Fibroblast of lung (primary cell): ENCODE results near the gene OSCAR.

Source experiments
- EZH2 ChIP-seq: IDR thresholded peaks from 2 replicates; pipeline ENCODE4 v1.5.1; 2012; ENCODE audit warnings: low read length, control low read depth, mild to moderate bottlenecking; ENCODE audit errors: missing control alignments
- TF ChIP-seq, protein P1 (sequence below), 2 donors: IDR thresholded peaks in 1 of 2; conservative IDR thresholded peaks in 1 of 2; 1 replicate in 1 of 2; 2 replicates in 1 of 2; pipeline ENCODE4 v1.5.1; 2011 to 2012; ENCODE audit warnings: low read length in 2 of 2, control low read depth in 1 of 2, inconsistent platforms in 1 of 2, low read depth in 1 of 2, mild to moderate bottlenecking in 1 of 2

GRCh38 chr19:54128441-54128725 lies 27.8 kb upstream of the OSCAR start:
- TF ChIP-seq, protein P1, sequence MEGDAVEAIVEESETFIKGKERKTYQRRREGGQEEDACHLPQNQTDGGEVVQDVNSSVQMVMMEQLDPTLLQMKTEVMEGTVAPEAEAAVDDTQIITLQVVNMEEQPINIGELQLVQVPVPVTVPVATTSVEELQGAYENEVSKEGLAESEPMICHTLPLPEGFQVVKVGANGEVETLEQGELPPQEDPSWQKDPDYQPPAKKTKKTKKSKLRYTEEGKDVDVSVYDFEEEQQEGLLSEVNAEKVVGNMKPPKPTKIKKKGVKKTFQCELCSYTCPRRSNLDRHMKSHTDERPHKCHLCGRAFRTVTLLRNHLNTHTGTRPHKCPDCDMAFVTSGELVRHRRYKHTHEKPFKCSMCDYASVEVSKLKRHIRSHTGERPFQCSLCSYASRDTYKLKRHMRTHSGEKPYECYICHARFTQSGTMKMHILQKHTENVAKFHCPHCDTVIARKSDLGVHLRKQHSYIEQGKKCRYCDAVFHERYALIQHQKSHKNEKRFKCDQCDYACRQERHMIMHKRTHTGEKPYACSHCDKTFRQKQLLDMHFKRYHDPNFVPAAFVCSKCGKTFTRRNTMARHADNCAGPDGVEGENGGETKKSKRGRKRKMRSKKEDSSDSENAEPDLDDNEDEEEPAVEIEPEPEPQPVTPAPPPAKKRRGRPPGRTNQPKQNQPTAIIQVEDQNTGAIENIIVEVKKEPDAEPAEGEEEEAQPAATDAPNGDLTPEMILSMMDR (conservative IDR thresholded peaks at IDR 0.05 in 1 of 2, IDR thresholded peaks at IDR 0.05 in 1 of 2; ENCODE audit: low read depth in 1 of 2, low read length in 2 of 2): no peak
- TF ChIP-seq EZH2: no peak
